ENCODE measurements around the gene PLB1.

PLB1 gene

DNA sequence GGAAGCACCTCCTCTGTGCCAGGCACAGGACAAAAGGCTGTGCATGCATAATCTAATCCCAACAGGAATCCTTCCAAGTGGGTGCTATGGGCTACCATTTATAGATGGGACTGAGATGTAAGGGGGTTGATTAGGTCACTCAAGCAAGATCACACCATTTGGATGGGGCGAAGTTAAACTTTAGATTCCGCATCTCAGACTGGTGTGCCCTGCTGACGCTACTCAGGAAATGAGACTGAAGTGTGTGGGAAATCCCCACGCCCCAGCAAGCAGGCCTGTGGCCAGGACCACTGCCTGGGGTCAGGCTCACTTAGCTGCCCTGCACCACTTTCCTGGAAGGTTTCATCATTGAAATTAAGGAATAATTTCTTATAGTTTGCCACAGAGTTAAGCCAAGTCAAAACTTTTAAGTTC is 185.3 kb downstream of the PLB1 start:
- Histone ChIP-seq H3K36me3 (no peaks in the 10 kb centered on the region), H3K4me1 (peaks cover 0 to 43% (median 34%) of the 10 kb centered on the region in 4 donors), H3K9me3 (no peaks in the 10 kb centered on the region), H3K4me3 (no peak overlapping the region), H3K27me3 (no peaks in the 10 kb centered on the region), H3K27ac (peak overlapping the region in 1 of 2 donors; percentile 3)
- TF ChIP-seq, protein P1, sequence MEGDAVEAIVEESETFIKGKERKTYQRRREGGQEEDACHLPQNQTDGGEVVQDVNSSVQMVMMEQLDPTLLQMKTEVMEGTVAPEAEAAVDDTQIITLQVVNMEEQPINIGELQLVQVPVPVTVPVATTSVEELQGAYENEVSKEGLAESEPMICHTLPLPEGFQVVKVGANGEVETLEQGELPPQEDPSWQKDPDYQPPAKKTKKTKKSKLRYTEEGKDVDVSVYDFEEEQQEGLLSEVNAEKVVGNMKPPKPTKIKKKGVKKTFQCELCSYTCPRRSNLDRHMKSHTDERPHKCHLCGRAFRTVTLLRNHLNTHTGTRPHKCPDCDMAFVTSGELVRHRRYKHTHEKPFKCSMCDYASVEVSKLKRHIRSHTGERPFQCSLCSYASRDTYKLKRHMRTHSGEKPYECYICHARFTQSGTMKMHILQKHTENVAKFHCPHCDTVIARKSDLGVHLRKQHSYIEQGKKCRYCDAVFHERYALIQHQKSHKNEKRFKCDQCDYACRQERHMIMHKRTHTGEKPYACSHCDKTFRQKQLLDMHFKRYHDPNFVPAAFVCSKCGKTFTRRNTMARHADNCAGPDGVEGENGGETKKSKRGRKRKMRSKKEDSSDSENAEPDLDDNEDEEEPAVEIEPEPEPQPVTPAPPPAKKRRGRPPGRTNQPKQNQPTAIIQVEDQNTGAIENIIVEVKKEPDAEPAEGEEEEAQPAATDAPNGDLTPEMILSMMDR (IDR thresholded peaks at IDR 0.05) = no peak
- intact Hi-C loops (cut with DNase I; ENCODE audit: low total_unique reads) = no loop called here
- DNase-seq = no peak

DNA sequence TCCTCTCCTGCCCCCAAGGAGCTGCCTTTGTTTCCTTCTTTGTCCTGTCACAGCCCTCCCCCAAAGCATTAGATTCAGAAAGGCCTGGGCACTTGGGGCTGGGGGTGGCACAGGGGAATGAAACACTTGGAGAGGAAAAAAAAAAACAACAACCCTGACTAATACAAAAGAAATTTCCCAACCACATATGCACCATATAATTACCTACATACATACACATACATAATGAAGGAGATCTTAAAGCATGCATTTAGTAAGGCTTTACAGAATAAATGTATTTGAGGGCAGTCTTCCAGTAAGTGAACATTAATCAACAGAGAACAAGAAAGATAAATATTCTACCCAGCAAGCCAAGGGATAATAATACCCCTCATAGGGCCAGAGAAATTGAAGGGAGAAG is 185.7 kb downstream of the PLB1 start:
- TF ChIP-seq, protein P1 (IDR thresholded peaks at IDR 0.05) = no peak
- intact Hi-C loops (cut with DNase I; ENCODE audit: low total_unique reads) = no loop called here
- Histone ChIP-seq H3K27me3 (no peaks in the 10 kb centered on the region), H3K4me1 (peaks cover 0 to 43% (median 34%) of the 10 kb centered on the region in 4 donors), H3K27ac (peak overlapping the region; percentile 3 to 21), H3K36me3 (no peaks in the 10 kb centered on the region), H3K4me3 (no peak overlapping the region), H3K9me3 (no peaks in the 10 kb centered on the region)
- DNase-seq = no peak

DNA sequence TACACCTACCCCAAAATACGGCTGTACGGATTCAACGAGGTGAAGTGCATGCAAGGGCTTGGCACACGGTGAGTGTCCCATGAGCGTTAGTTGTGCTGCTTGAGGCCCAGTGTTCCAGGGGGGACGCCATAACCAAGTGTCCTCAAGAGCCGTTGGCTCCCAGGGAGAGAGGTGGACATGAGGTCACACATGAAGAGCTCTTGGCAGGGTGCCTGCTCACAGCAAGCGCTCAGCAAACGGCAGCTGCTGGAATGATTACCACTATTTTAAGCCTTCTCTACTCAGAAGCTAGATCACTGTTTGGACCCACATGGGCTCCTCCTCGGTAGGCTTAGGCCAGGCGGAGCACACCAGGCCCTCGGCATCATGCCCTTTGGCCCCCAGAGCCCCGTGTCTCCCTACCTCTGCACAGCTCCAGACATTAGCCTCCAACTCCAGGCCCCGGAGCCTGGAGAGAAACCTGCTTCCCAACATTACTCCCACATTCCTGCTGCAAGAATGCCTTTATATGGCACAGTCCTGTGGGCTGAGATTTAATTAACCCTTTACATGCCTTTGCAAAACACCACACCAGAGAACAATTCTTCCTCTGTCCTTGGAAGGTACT is 187.3 kb downstream of the PLB1 start:
- TF ChIP-seq, protein P1 (IDR thresholded peaks at IDR 0.05) = no peak
- H3K36me3 ChIP-seq = no peaks in the 10 kb centered on the region
- peak; percentile 71 to 88 for DNase-seq
- peak overlapping the region in 1 of 2 donors; percentile 3 for H3K4me3 ChIP-seq
- intact Hi-C loops (cut with DNase I; ENCODE audit: low total_unique reads) = no loop called here
- H3K27ac ChIP-seq = peak overlapping the region; percentile 42 to 55
- peaks cover 0 to 43% (median 34%) of the 10 kb centered on the region in 4 donors for H3K4me1 ChIP-seq
- no peaks in the 10 kb centered on the region for H3K9me3 ChIP-seq
- no peaks in the 10 kb centered on the region for H3K27me3 ChIP-seq

DNA sequence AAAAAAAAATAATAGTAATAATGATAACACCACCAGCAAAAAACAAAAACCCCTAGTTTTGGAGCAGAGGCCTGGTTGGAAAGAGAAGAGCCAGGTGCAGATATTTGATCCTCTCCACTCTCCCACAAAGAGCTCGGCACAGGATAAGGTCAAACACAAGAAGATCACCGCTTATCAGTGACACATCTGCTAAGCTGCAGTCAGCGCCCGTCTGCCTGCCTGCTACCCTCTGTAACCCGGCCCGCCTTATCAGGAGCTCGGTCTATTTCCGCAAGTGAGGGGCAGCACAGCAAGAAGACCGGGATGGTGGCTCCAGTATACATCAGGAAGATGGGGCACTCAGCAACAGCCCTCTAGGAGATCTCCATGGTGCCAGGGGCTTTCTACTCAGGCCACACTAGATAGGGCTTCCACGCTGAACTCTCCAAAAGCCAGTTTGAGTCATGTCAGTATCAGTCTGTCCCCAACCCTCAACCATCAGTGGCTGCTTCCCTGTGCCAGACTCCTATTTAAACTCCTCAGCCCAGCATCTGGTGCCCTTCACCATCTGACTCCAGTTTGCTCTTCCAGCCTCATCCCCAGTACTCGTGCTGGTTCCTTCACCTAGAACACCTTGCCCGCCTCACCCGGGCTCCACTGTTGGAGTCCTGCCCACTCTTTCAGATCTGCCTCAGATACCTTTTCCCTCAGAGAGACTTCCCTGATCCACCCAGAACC is 188.4 kb downstream of the PLB1 start:
- Histone ChIP-seq H3K27me3 (no peaks in the 10 kb centered on the region), H3K27ac (peak overlapping the region in 1 of 2 donors; percentile 55), H3K4me1 (peaks cover 0 to 42% (median 33%) of the 10 kb centered on the region in 4 donors), H3K36me3 (no peaks in the 10 kb centered on the region), H3K9me3 (no peaks in the 10 kb centered on the region), H3K4me3 (no peak overlapping the region)
- TF ChIP-seq, protein P1 (IDR thresholded peaks at IDR 0.05) = no peak
- no peak for DNase-seq
- intact Hi-C loops (cut with DNase I; ENCODE audit: low total_unique reads) = no loop called here

DNA sequence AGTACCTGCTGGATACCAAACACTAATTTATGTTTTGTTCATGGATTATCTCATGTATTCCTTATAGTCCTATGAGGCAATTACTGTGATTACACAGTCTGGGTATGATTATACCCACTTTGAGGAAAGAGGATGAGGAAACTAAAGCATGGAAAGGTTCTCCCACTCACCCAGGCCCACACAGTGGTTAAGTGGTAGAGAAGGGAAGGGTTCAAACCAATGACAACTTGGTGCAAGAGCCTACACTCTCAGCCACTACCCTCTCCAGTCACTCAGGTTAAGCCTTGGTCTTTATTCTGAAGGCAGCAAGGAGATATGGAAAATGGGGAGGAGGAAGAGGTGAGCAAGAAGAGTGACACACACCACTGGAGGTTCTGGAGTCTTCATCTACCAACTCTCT is 191.3 kb downstream of the PLB1 start:
- TF ChIP-seq, protein P1 (IDR thresholded peaks at IDR 0.05) = no peak
- Histone ChIP-seq H3K9me3 (no peaks in the 10 kb centered on the region), H3K27me3 (no peaks in the 10 kb centered on the region), H3K4me1 (peaks cover 0 to 32% (median 20%) of the 10 kb centered on the region in 4 donors), H3K27ac (no peak overlapping the region), H3K36me3 (no peaks in the 10 kb centered on the region), H3K4me3 (no peak overlapping the region)
- DNase-seq = no peak
- intact Hi-C loops (cut with DNase I; ENCODE audit: low total_unique reads) = no loop called here

Data from tibial artery (tissue), 4 donors.